Putamen (tissue), 1 donor: ENCODE measurements around the gene WAS.
"Not testable (repeated sequence)": the region's sequence is repeated elsewhere in the genome, so short reads cannot be mapped to it uniquely, and the experiment has no call there.

ENCODE experiments used
- DNase-seq: peaks from one replicate; pipeline ENCODE4 v3.0.0-alpha.2; 2016; ENCODE audit warnings: low spot score

The WAS gene

GRCh38 chrX:48685416-48685815, 1.8 kb downstream of the WAS start:
- no peak for DNase-seq

- no peak for DNase-seq
These were observed 5.0 kb downstream of the WAS start for GRCh38 chrX:48688531-48689150.

GRCh38 chrX:48689208-48689920, 5.8 kb downstream of the WAS start:
- no peak for DNase-seq

GRCh38 chrX:48691746-48692145, 8.1 kb downstream of the WAS start:
- DNase-seq = not testable (repeated sequence)

- DNase-seq = no peak
These were observed 11.4 kb downstream of the WAS start for GRCh38 chrX:48694776-48695533.

GRCh38 chrX:48695534-48695896, 11.9 kb downstream of the WAS start:
- no peak for DNase-seq

GRCh38 chrX:48695925-48696300, 12.3 kb downstream of the WAS start:
- DNase-seq = no peak

- DNase-seq = peak; percentile 90
These were observed 12.8 kb downstream of the WAS start, which contains the start of gene SUV39H1 for GRCh38 chrX:48696301-48696908. TSS of gene SUV39H1 (plus strand) at chrX:48696734. CDS start at chrX:48696785, 51 bp downstream.

- DNase-seq = no peak
These were observed 13.5 kb downstream of the WAS start for GRCh38 chrX:48696909-48697727.

GRCh38 chrX:48698306-48698705, 14.7 kb downstream of the WAS start:
- no peak for DNase-seq

GRCh38 chrX:48700246-48700645, 16.6 kb downstream of the WAS start:
- no peak for DNase-seq

GRCh38 chrX:48700951-48701653, 17.5 kb downstream of the WAS start:
- no peak for DNase-seq

GRCh38 chrX:48702032-48702431, 18.4 kb downstream of the WAS start:
- no peak for DNase-seq

GRCh38 chrX:48702716-48703115, 19.1 kb downstream of the WAS start:
- DNase-seq = no peak

- DNase-seq = no peak
These were observed 19.6 kb downstream of the WAS start for GRCh38 chrX:48703228-48703627.

- peak; percentile 12 for DNase-seq
These were observed 20.3 kb downstream of the WAS start for GRCh38 chrX:48703642-48704481.

GRCh38 chrX:48705871-48706270, 22.3 kb downstream of the WAS start:
- DNase-seq = no peak

- DNase-seq = no peak
These were observed 26.0 kb downstream of the WAS start for GRCh38 chrX:48709522-48710112.

GRCh38 chrX:48711162-48711928, 27.7 kb downstream of the WAS start:
- no peak for DNase-seq
